OCI-LY7 (cell line): ENCODE results near the gene CDKN2B-AS1. TPM values are rescaled to one million over a fixed set of nuclear protein-coding genes. Genes with fewer than 3 reads are reported as not detected.

Experiments
- BruUV-seq: library from RNA; stranded (reverse); fragments of 400-500 nt; replicated peaks from 2 replicates; lab custom pipeline; 2021; lab: Mats Ljungman, UMichigan
- CTCF ChIA-PET: fragments of 300-600 bp; sonication (Branson Sonifier 250); formaldehyde crosslinking; loops from one replicate; lab custom pipeline; 2022; ENCODE audit warnings: antibody characterized with exemption; ENCODE audit not compliant: unreplicated experiment; lab: Charles Lee
- POLR2A ChIA-PET: fragments of 300-600 bp; sonication (Branson Sonifier 250); formaldehyde crosslinking; loops from one replicate; lab custom pipeline; 2022; ENCODE audit warnings: antibody characterized with exemption; lab: Charles Lee
- DNase-seq: peaks from one replicate; pipeline ENCODE4 v3.0.0-alpha.2; 2015; ENCODE audit warnings: low spot score
- H2AFZ ChIP-seq: fragments of 200-600 bp; sonication (generic), shearing (Covaris generic); 2 replicates; pipeline ENCODE4 v1.6.1; 2014; ENCODE audit warnings: mild to moderate bottlenecking, antibody characterized with exemption, low read length, moderate library complexity
- H3K27ac ChIP-seq: fragments of 200-600 bp; sonication (generic); 2 replicates; pipeline ENCODE4 v1.5.1; 2014; ENCODE audit warnings: mixed run types, low read depth, mild to moderate bottlenecking, moderate library complexity, low read length, inconsistent platforms; ENCODE audit not compliant: poor library complexity, severe bottlenecking
- H3K36me3 ChIP-seq: fragments of 200-600 bp; sonication (generic); 2 replicates; pipeline ENCODE4 v1.6.1; 2014; ENCODE audit warnings: mild to moderate bottlenecking, antibody characterized with exemption, low read length, moderate library complexity, mixed read lengths; ENCODE audit not compliant: insufficient read depth
- H3K4me1 ChIP-seq: fragments of 200-600 bp; sonication (generic); 2 replicates; pipeline ENCODE4 v1.5.1; 2014; ENCODE audit warnings: mild to moderate bottlenecking, low read length; ENCODE audit not compliant: insufficient read depth, poor library complexity, severe bottlenecking
- H3K4me2 ChIP-seq: fragments of 200-600 bp; sonication (generic); 2 replicates; pipeline ENCODE4 v1.6.1; 2014; ENCODE audit warnings: mild to moderate bottlenecking, low read length
- H3K4me3 ChIP-seq: fragments of 200-600 bp; sonication (generic); 2 replicates; pipeline ENCODE4 v1.5.1; 2014; ENCODE audit warnings: mild to moderate bottlenecking, low read depth, low read length; ENCODE audit not compliant: poor library complexity, severe bottlenecking
- H3K79me2 ChIP-seq: fragments of 200-600 bp; sonication (generic); 2 replicates; pipeline ENCODE4 v1.6.1; 2016; ENCODE audit warnings: low read depth, mild to moderate bottlenecking, low read length, moderate library complexity, mixed read lengths; ENCODE audit not compliant: insufficient read depth
- H3K9me2 ChIP-seq: fragments of 200-600 bp; sonication (generic); 2 replicates; pipeline ENCODE4 v1.6.1; 2016; ENCODE audit warnings: mild to moderate bottlenecking, low read length, mixed read lengths; ENCODE audit not compliant: insufficient read depth
- H3K9me3 ChIP-seq: fragments of 200-600 bp; sonication (generic); 2 replicates; pipeline ENCODE4 v1.6.1; 2014; ENCODE audit warnings: mild to moderate bottlenecking, mixed run types, low read length, mixed read lengths
- H4K20me1 ChIP-seq: fragments of 200-600 bp; sonication (generic); 2 replicates; pipeline ENCODE4 v1.6.1; 2014; ENCODE audit warnings: mild to moderate bottlenecking, antibody characterized with exemption, low read length, moderate library complexity, mixed read lengths; ENCODE audit not compliant: insufficient read depth
- EZH2phosphoT487 ChIP-seq: fragments of 200-600 bp; sonication (generic); IDR thresholded peaks from 2 replicates; pipeline ENCODE4 v1.6.1; 2018; ENCODE audit warnings: low read depth, borderline replicate concordance, mild to moderate bottlenecking, mixed run types, antibody characterized with exemption, low read length, moderate library complexity, mixed read lengths
- intact Hi-C: fragments of 100-400 bp; cut with micrococcal nuclease; formaldehyde crosslinking; loops from one replicate; pipeline ENCODE4 v1.10.0; 2022; ENCODE audit not compliant: unreplicated experiment
- total RNA-seq, 2 experiments: library from RNA; depleted of rRNA in 1 of 2; stranded (reverse); fragments of >200 nt in 1 of 2; shearing (Covaris generic) in 1 of 2; gene quantifications; 2 replicates each; pipeline ENCODE4 v1.2.3, GENCODE V29; 2014 to 2022
- TF ChIP-seq, protein P1 (sequence below): fragments of 200-600 bp; sonication (generic); conservative IDR thresholded peaks from 2 replicates; pipeline ENCODE4 v1.5.1; 2014; ENCODE audit warnings: mild to moderate bottlenecking, antibody characterized with exemption, low read length, moderate library complexity, mixed read lengths

The CDKN2B-AS1 gene
- total RNA-seq, 2 experiments from 2014 or later, result 20.4 to 24.3 TPM

DNA sequence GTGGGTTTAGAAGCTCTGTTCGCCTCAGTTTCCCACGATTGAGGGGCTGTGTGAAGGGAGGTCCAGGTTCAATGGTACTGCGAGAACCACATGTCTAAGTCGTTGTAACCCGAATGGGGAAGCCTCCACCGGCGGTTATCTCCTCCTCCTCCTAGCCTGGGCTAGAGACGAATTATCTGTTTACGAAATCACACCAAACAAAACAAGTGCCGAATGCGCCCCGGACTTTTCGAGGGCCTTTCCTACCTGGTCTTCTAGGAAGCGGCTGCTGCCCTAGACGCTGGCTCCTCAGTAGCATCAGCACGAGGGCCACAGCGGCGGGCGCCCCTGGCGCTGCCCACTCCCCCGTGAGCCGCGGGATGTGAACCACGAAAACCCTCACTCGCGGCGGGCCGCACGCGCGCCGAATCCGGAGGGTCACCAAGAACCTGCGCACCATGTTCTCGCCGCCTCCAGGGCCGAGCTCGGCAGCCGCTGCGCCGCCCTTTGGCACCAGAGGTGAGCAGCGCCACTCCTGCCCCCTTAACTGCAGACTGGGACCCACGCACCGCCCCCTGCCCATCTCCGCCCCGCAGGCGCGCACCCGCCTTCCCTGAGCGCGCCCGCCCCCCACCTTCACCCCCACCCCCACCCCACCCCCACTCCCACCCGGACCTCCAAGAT is 567 bp upstream of the CDKN2B-AS1 start, which contains the start of gene CDKN2A:
Gene CDKN2A (minus strand): TSS at position 500 of the 663 bp plus-strand sequence.
- H3K79me2 ChIP-seq, result peaks cover 87% of the 10 kb centered on the region

DNA sequence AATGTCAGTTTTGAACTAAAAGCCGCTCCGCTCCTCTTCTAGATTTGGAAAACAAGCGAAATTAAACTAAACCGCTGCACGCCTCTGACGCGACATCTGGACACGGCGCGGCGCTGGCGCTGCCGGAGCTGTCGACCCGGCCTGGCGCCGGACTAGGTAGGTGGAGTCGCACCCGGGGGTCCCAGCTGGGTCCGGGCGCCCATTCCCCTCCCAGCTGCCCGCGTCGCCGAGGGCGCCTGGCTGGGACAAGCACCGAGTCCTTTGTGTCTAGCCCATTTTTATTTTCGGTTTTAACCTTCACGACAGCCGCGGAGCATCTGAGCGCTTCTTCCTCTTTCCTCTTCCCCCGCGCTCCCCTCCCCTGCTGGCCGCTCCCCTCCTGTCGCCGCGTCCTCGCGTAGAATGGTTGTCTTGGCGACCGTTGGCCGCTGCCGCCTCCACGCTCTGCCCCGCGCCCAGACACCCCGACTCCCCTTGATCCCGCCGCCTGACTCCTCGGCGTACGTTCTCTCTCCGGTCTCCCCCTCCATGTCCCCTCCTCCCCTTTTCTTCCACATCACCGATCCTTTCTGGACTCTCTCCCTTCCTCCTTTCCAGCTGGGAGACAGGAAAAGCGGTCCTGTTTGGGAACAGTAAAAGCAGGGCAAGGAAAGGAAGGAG is 545 bp downstream of the CDKN2B-AS1 start:
- TF ChIP-seq EZH2phosphoT487, result no peak
- TF ChIP-seq, protein P1, sequence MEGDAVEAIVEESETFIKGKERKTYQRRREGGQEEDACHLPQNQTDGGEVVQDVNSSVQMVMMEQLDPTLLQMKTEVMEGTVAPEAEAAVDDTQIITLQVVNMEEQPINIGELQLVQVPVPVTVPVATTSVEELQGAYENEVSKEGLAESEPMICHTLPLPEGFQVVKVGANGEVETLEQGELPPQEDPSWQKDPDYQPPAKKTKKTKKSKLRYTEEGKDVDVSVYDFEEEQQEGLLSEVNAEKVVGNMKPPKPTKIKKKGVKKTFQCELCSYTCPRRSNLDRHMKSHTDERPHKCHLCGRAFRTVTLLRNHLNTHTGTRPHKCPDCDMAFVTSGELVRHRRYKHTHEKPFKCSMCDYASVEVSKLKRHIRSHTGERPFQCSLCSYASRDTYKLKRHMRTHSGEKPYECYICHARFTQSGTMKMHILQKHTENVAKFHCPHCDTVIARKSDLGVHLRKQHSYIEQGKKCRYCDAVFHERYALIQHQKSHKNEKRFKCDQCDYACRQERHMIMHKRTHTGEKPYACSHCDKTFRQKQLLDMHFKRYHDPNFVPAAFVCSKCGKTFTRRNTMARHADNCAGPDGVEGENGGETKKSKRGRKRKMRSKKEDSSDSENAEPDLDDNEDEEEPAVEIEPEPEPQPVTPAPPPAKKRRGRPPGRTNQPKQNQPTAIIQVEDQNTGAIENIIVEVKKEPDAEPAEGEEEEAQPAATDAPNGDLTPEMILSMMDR, result no peak
- TSS peak; percentile 52 for BruUV-seq
- Histone ChIP-seq H3K4me3 (peak overlapping the region; percentile 78), H4K20me1 (peaks cover 28% of the 10 kb centered on the region), H3K36me3 (peaks cover 44% of the 10 kb centered on the region), H3K27ac (peak overlapping the region; percentile 97), H3K4me1 (peaks cover 21% of the 10 kb centered on the region), H3K9me3 (no peaks in the 10 kb centered on the region), H3K9me2 (no peaks in the 10 kb centered on the region), H2AFZ (peak overlapping the region; percentile 76), H3K4me2 (peak overlapping the region; percentile 85), H3K79me2 (peaks cover 85% of the 10 kb centered on the region)
- CTCF ChIA-PET, result interaction anchor here (0.7 to 1.3 kb wide), 3 partner anchors 12 to 31 kb away, joined by 3 to 4 read pairs (median 4); no protein-coding TSS in a partner anchor
- intact Hi-C loops, result loop anchor here (2.0 kb wide), 1 partner anchor 192 kb away; the partner anchor contains the start of gene MTAP
- POLR2A ChIA-PET, result interaction anchor here (1.0 to 3.8 kb wide), 4 partner anchors 12 to 16 kb away, joined by 3 to 34 read pairs (median 4); partner anchors contain the start of gene CDKN2B
- DNase-seq, result peak; percentile 93

More for the DNA sequence above, 567 bp upstream of the CDKN2B-AS1 start, which contains the start of gene CDKN2A:
- Histone ChIP-seq H4K20me1 (peaks cover 28% of the 10 kb centered on the region), H3K36me3 (peaks cover 55% of the 10 kb centered on the region), H3K9me3 (no peaks in the 10 kb centered on the region), H3K4me1 (peaks cover 21% of the 10 kb centered on the region), H3K9me2 (no peaks in the 10 kb centered on the region), H3K27ac (peak within 1 kb of the TSS; percentile 97), H3K4me3 (peak within 1 kb of the TSS; percentile 78), H2AFZ (peak within 1 kb of the TSS; percentile 76), H3K4me2 (peak within 1 kb of the TSS; percentile 100)
- BruUV-seq, result no TSS peak
- ChIA-PET CTCF (interaction anchor here (1.1 to 1.3 kb wide), 2 partner anchors 13 to 14 kb away, joined by 3 to 4 read pairs; no protein-coding TSS in a partner anchor), POLR2A (interaction anchor here (1.0 to 3.8 kb wide), 6 partner anchors 11 to 22 kb away, joined by 3 to 34 read pairs (median 4); partner anchors contain the start of gene CDKN2B)
- TF ChIP-seq EZH2phosphoT487, result no peak
- TF ChIP-seq, protein P1, result no peak
- intact Hi-C loops, result loop anchor here (1.0 to 5.0 kb wide), 6 partner anchors 77 to 657 kb away; partner anchors contain the start of genes KLHL9 and MTAP
- DNase-seq, result peak; percentile 90
